ENCODE data around the gene CRISPLD2. TPM values are rescaled to one million over a fixed set of nuclear protein-coding genes. Genes with fewer than 3 reads are reported as not detected.

The CRISPLD2 gene
- total and polyA plus RNA-seq, 9 of the 15 experiments (the other 6 are each of a cell fraction or from before 2014, with no cell fraction given), result 0.03 to 0.24 (median 0.04) TPM; not detected in 4

DNA sequence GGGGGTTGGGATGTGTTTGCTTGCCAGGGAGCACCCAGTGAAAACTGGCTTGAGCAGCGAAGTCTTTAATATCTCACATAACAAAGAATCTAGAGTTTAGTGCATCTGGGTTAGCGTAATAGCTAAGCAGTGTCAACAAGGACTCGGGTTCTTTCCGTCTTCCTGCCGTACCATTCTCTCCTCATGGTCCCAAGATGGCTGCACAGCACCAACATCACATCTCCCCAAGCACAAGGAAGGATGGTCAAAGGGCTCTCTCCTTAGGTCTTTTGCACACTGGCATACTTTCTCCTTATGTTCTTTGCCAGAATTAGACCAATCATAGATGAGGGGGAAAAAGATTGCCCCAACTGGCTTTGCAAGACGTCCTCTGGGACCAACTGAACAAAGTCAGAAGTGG is 30.9 kb downstream of the CRISPLD2 start:
- peaks cover 0 to 18% of the 10 kb centered on the region in 2 experiments; a peak in 1 of 5 replicates for H3K4me1 ChIP-seq (replicated peaks in 1 of 2; ENCODE audit: control insufficient read depth in 2 of 2, insufficient read depth in 2 of 2, low read length in 2 of 2)
- H3K9ac ChIP-seq (ENCODE audit: insufficient read depth in 1 of 2, low read depth in 2 of 2, low read length in 2 of 2), result no peak overlapping the region
- intact Hi-C loops (cut with micrococcal nuclease), result no loop called here
- H3K9me1 ChIP-seq (ENCODE audit: control insufficient read depth, insufficient read depth, low read length), result no peaks in the 10 kb centered on the region
- H3K9me3 ChIP-seq (replicated peaks; ENCODE audit: control insufficient read depth, insufficient read depth, low read depth, low read length), result no peaks in the 10 kb centered on the region
- DNase-seq (ENCODE audit: extremely low read depth in 1 of 4, low spot score in 3 of 4), result no peak
- H3K36me3 ChIP-seq (ENCODE audit: control insufficient read depth, insufficient read depth, low read length), result no peaks in the 10 kb centered on the region
- H4K20me1 ChIP-seq (replicated peaks; ENCODE audit: control insufficient read depth, insufficient read depth, low read length), result peaks cover 20% of the 10 kb centered on the region
- ChIA-PET CTCF (ENCODE audit: low intra/inter-chr PET ratio) (no interaction called here), POLR2A (interaction anchor here (0.9 to 1.4 kb wide), 2 partner anchors 14 to 31 kb away, joined by 3 read pairs; partner anchors contain the start of gene CRISPLD2)
- in situ Hi-C loops (cut with MboI), result no loop called here
- no peak for ATAC-seq
- H2AFZ ChIP-seq (ENCODE audit: low read depth, low read length), result no peak overlapping the region
- H3K79me2 ChIP-seq (ENCODE audit: control insufficient read depth, insufficient read depth, low read length), result no peaks in the 10 kb centered on the region
- no TSS peak for BruUV-seq (replicated peaks)
- no peak overlapping the region for H3K4me2 ChIP-seq (ENCODE audit: insufficient read depth, low read length)
- H3K27me3 ChIP-seq (ENCODE audit: control insufficient read depth in 2 of 2, insufficient read depth in 2 of 2, low read length in 2 of 2), result peaks cover 79 to 90% of the 10 kb centered on the region in 2 experiments
- FAIRE-seq, result no peak
- H3K4me3 ChIP-seq, result no peak overlapping the region
- WGBS (ENCODE audit: insufficient coverage, low coverage, missing lambda C conversion rate), result 8% methylated on average over 6 of the region's 6 CpGs
- no peak overlapping the region for H3K27ac ChIP-seq (ENCODE audit: extremely low read depth, low read depth, low read length)
- TF ChIP-seq RBM25 (IDR thresholded peaks at IDR 0.05; ENCODE audit: low read depth, low read length, severe bottlenecking) (peak; percentile 92), SMARCA5 (IDR thresholded peaks at IDR 0.05) (peak; percentile 55; the same call in 1 of the 2 replicates), PTBP1 (IDR thresholded peaks at IDR 0.05; ENCODE audit: low read depth, low read length) (no peak), HLTF (IDR thresholded peaks at IDR 0.05) (peak; percentile 89), BCOR (IDR thresholded peaks at IDR 0.05) (peak; percentile 50; the same call in 1 of the 2 replicates), NR1H2 (CRISPR knock-in tag; IDR thresholded peaks at IDR 0.05) (no peak)
